Measurements from ENCODE around the gene NHSL2. TPM values are rescaled to one million over a fixed set of nuclear protein-coding genes. Genes with fewer than 3 reads are reported as not detected.

The NHSL2 gene
- total RNA-seq, 2 donors from 2014 or later, result 5.5 to 9.3 TPM

GRCh38 chrX:72027024-72027913 lies 116.6 kb downstream of the NHSL2 start:
- Histone ChIP-seq H3K36me3 (no peaks in the 10 kb centered on the region), H3K9me3 (no peaks in the 10 kb centered on the region), H3K4me1 (no peaks in the 10 kb centered on the region), H3K4me3 (no peak overlapping the region), H3K27me3 (no peaks in the 10 kb centered on the region), H3K27ac (no peak overlapping the region)
- DNase-seq (ENCODE audit: low spot score), result peak; percentile 26
- TF ChIP-seq CTCF (IDR thresholded peaks at IDR 0.05), result no peak

- H3K27me3 ChIP-seq, result no peaks in the 10 kb centered on the region
- H3K36me3 ChIP-seq, result no peaks in the 10 kb centered on the region
- H3K9me3 ChIP-seq, result no peaks in the 10 kb centered on the region
- TF ChIP-seq CTCF (IDR thresholded peaks at IDR 0.05), result no peak
- no peak overlapping the region for H3K27ac ChIP-seq
- no peak overlapping the region for H3K4me3 ChIP-seq
- H3K4me1 ChIP-seq, result no peaks in the 10 kb centered on the region
- peak; percentile 30 for DNase-seq (ENCODE audit: low spot score)
These were observed 117.3 kb downstream of the NHSL2 start for GRCh38 chrX:72027914-72028307.

GRCh38 chrX:72028701-72029470 lies 118.2 kb downstream of the NHSL2 start:
- no peak for TF ChIP-seq CTCF (IDR thresholded peaks at IDR 0.05)
- Histone ChIP-seq H3K36me3 (no peaks in the 10 kb centered on the region), H3K4me1 (no peaks in the 10 kb centered on the region), H3K27ac (peak overlapping the region in 1 of 2 donors; percentile 0), H3K4me3 (no peak overlapping the region), H3K27me3 (no peaks in the 10 kb centered on the region), H3K9me3 (peaks cover 0 to 7% of the 10 kb centered on the region in 2 donors)
- DNase-seq (ENCODE audit: low spot score), result peak; percentile 38

- DNase-seq (ENCODE audit: low spot score), result peak; percentile 16
- H3K27ac ChIP-seq, result no peak overlapping the region
- no peaks in the 10 kb centered on the region for H3K4me1 ChIP-seq
- no peak overlapping the region for H3K4me3 ChIP-seq
- no peaks in the 10 kb centered on the region for H3K27me3 ChIP-seq
- H3K36me3 ChIP-seq, result no peaks in the 10 kb centered on the region
- peaks cover 0 to 11% of the 10 kb centered on the region in 2 donors for H3K9me3 ChIP-seq
- no peak for TF ChIP-seq CTCF (IDR thresholded peaks at IDR 0.05)
These were observed 119.1 kb downstream of the NHSL2 start for GRCh38 chrX:72029483-72030411.

GRCh38 chrX:72030431-72030830 lies 119.8 kb downstream of the NHSL2 start:
- H3K27me3 ChIP-seq, result no peaks in the 10 kb centered on the region
- H3K27ac ChIP-seq, result no peak overlapping the region
- no peaks in the 10 kb centered on the region for H3K36me3 ChIP-seq
- H3K9me3 ChIP-seq, result peaks cover 0 to 11% of the 10 kb centered on the region in 2 donors
- no peak for DNase-seq (ENCODE audit: low spot score)
- no peaks in the 10 kb centered on the region for H3K4me1 ChIP-seq
- no peak overlapping the region for H3K4me3 ChIP-seq
- TF ChIP-seq CTCF (IDR thresholded peaks at IDR 0.05), result no peak
